CD8-positive, alpha-beta memory T cell (primary cell): Measurements from ENCODE around the gene ASH1L. TPM values are rescaled to one million over a fixed set of nuclear protein-coding genes. Genes with fewer than 3 reads are reported as not detected.

Source experiments
- CTCF ChIA-PET: fragments of 350-600 bp; sonication (Branson Sonifier 250); formaldehyde crosslinking; loops from one replicate; lab custom pipeline; 2021; ENCODE audit warnings: antibody characterized with exemption; lab: Charles Lee
- POLR2A ChIA-PET: fragments of 350-600 bp; sonication (Branson Sonifier 250); formaldehyde crosslinking; loops from one replicate; lab custom pipeline; 2021; ENCODE audit warnings: antibody characterized with exemption; lab: Charles Lee
- DNase-seq, 5 donors: peaks; one replicate each; pipeline versions ENCODE4 v3.0.0 to v3.0.0-alpha.2; 2020 to 2022; ENCODE audit warnings: mixed read lengths in 1 of 5
- H3K27ac ChIP-seq: one replicate; pipeline ENCODE4 v1.7.0; 2013; ENCODE audit warnings: low read depth, mild to moderate bottlenecking, low read length, moderate library complexity
- H3K27me3 ChIP-seq: 2 replicates; pipeline ENCODE4 v1.7.0; 2013; ENCODE audit warnings: low read length, mild to moderate bottlenecking; ENCODE audit not compliant: insufficient read depth, poor library complexity, severe bottlenecking
- H3K36me3 ChIP-seq: 2 replicates; pipeline ENCODE4 v1.7.0; 2013; ENCODE audit warnings: mild to moderate bottlenecking, low read length, moderate library complexity; ENCODE audit not compliant: insufficient read depth
- H3K4me1 ChIP-seq: 2 replicates; pipeline ENCODE4 v1.7.0; 2013; ENCODE audit warnings: mild to moderate bottlenecking, low read length, moderate library complexity; ENCODE audit not compliant: insufficient read depth
- H3K4me3 ChIP-seq: 2 replicates; pipeline ENCODE4 v1.7.0; 2013; ENCODE audit warnings: mild to moderate bottlenecking, low read length
- H3K9me3 ChIP-seq: 2 replicates; pipeline ENCODE4 v1.7.0; 2013; ENCODE audit warnings: mild to moderate bottlenecking, low read length
- H3K27ac Mint-ChIP-seq, 8 donors: one replicate each; pipeline ENCODE4 v1.8.0; 2020 to 2021; ENCODE audit warnings: mixed read lengths in 8 of 8, mild to moderate bottlenecking in 6 of 8, inconsistent platforms in 3 of 8, moderate library complexity in 3 of 8
- H3K27me3 Mint-ChIP-seq, 2 donors: one replicate each; pipeline ENCODE4 v1.8.0; 2020 to 2021; ENCODE audit warnings: mixed read lengths in 2 of 2, mild to moderate bottlenecking in 1 of 2, moderate library complexity in 1 of 2
- H3K36me3 Mint-ChIP-seq, 3 donors: one replicate each; pipeline ENCODE4 v1.8.0; 2020 to 2021; ENCODE audit warnings: mixed read lengths in 3 of 3, inconsistent platforms in 1 of 3, mild to moderate bottlenecking in 1 of 3
- H3K4me1 Mint-ChIP-seq, 3 donors: one replicate each; pipeline ENCODE4 v1.8.0; 2020 to 2021; ENCODE audit warnings: mixed read lengths in 3 of 3, inconsistent platforms in 1 of 3, mild to moderate bottlenecking in 1 of 3
- H3K4me3 Mint-ChIP-seq, 7 donors: one replicate each; pipeline ENCODE4 v1.8.0; 2020 to 2021; ENCODE audit warnings: mixed read lengths in 7 of 7, mild to moderate bottlenecking in 6 of 7, moderate library complexity in 4 of 7, inconsistent platforms in 2 of 7
- H3K9me3 Mint-ChIP-seq, 5 donors: one replicate each; pipeline ENCODE4 v1.8.0; 2020 to 2022; ENCODE audit warnings: mixed read lengths in 5 of 5, mild to moderate bottlenecking in 3 of 5, moderate library complexity in 2 of 5, inconsistent platforms in 1 of 5
- polyA plus RNA-seq: library from polyadenylated mRNA; unstranded; fragments of 300-500 nt; fragmentation: Illumina TruSeq; gene quantifications from one replicate; pipeline ENCODE4 v1.2.3, GENCODE V29; 2021
- total RNA-seq, 2 experiments: library from RNA; stranded (reverse); gene quantifications; one replicate each; pipeline ENCODE4 v1.2.3, GENCODE V29; 2021

The ASH1L gene
- total and polyA plus RNA-seq, 3 experiments from 2014 or later, result 25.7 to 30.5 (median 29.7) TPM

GRCh38 chr1:155318082-155318481, 244.5 kb downstream of the ASH1L start:
- peaks cover 3 to 34% (median 4%) of the 10 kb centered on the region in 3 donors for H3K36me3 Mint-ChIP-seq
- no peaks in the 10 kb centered on the region for H3K9me3 Mint-ChIP-seq
- H3K4me1 Mint-ChIP-seq, result peaks cover 12 to 26% (median 20%) of the 10 kb centered on the region in 3 donors
- H3K9me3 ChIP-seq, result no peaks in the 10 kb centered on the region
- H3K4me3 ChIP-seq, result no peak overlapping the region
- H3K36me3 ChIP-seq, result no peaks in the 10 kb centered on the region
- peaks cover 6% of the 10 kb centered on the region for H3K4me1 ChIP-seq
- peak overlapping the region in 1 of 7 donors; percentile 10 for H3K4me3 Mint-ChIP-seq
- no peak overlapping the region for H3K27ac ChIP-seq
- DNase-seq, result no peak
- H3K27me3 Mint-ChIP-seq, result no peaks in the 10 kb centered on the region
- POLR2A ChIA-PET, result no interaction called here
- no peaks in the 10 kb centered on the region for H3K27me3 ChIP-seq
- peak overlapping the region in 1 of 8 donors; percentile 30 for H3K27ac Mint-ChIP-seq
- CTCF ChIA-PET, result no interaction called here

GRCh38 chr1:155316922-155317321, 245.7 kb downstream of the ASH1L start:
- ChIA-PET POLR2A (no interaction called here), CTCF (interaction anchor here (1.4 kb wide), 1 partner anchor 66 kb away, joined by 4 read pairs; no protein-coding TSS in a partner anchor)
- no peaks in the 10 kb centered on the region for H3K4me1 ChIP-seq
- Mint-ChIP-seq H3K4me3 (peak overlapping the region in 1 of 7 donors; percentile 20), H3K4me1 (peaks cover 8 to 20% (median 14%) of the 10 kb centered on the region in 3 donors), H3K27ac (peak overlapping the region in 2 of 8 donors; percentile 18 to 33), H3K36me3 (peaks cover 3 to 45% (median 4%) of the 10 kb centered on the region in 3 donors), H3K9me3 (no peaks in the 10 kb centered on the region), H3K27me3 (no peaks in the 10 kb centered on the region)
- no peak for DNase-seq
- H3K4me3 ChIP-seq, result no peak overlapping the region
- H3K9me3 ChIP-seq, result no peaks in the 10 kb centered on the region
- H3K27me3 ChIP-seq, result no peaks in the 10 kb centered on the region
- no peak overlapping the region for H3K27ac ChIP-seq
- H3K36me3 ChIP-seq, result no peaks in the 10 kb centered on the region

- Histone ChIP-seq H3K36me3 (no peaks in the 10 kb centered on the region), H3K4me3 (no peak overlapping the region), H3K4me1 (peaks cover 15% of the 10 kb centered on the region), H3K27ac (no peak overlapping the region), H3K27me3 (no peaks in the 10 kb centered on the region), H3K9me3 (no peaks in the 10 kb centered on the region)
- Mint-ChIP-seq H3K36me3 (peaks cover 0 to 55% (median 4%) of the 10 kb centered on the region in 3 donors), H3K27ac (no peak overlapping the region), H3K9me3 (no peaks in the 10 kb centered on the region), H3K27me3 (no peaks in the 10 kb centered on the region), H3K4me3 (peak overlapping the region in 1 of 7 donors; percentile 18), H3K4me1 (peaks cover 18 to 28% (median 28%) of the 10 kb centered on the region in 3 donors)
- ChIA-PET POLR2A (no interaction called here), CTCF (interaction anchor here (1.0 to 4.8 kb wide), 3 partner anchors 10 to 63 kb away, joined by 3 to 25 read pairs (median 3); no protein-coding TSS in a partner anchor)
- peak in 1 of 5 donors; percentile 30 for DNase-seq
Observed at GRCh38 chr1:155313261-155313660, 249.3 kb downstream of the ASH1L start.

GRCh38 chr1:155309423-155310021, 253.1 kb downstream of the ASH1L start:
- ChIA-PET CTCF (interaction anchor here (4.8 kb wide), 1 partner anchor 14 kb away, joined by 25 read pairs; no protein-coding TSS in a partner anchor), POLR2A (no interaction called here)
- Histone ChIP-seq H3K4me3 (peak overlapping the region; percentile 94), H3K27ac (peak overlapping the region; percentile 93), H3K27me3 (no peaks in the 10 kb centered on the region), H3K4me1 (peaks cover 24% of the 10 kb centered on the region), H3K36me3 (no peaks in the 10 kb centered on the region), H3K9me3 (no peaks in the 10 kb centered on the region)
- peaks cover 20 to 34% (median 31%) of the 10 kb centered on the region in 3 donors for H3K4me1 Mint-ChIP-seq
- no peaks in the 10 kb centered on the region for H3K27me3 Mint-ChIP-seq
- DNase-seq, result no peak
- H3K27ac Mint-ChIP-seq, result peak overlapping the region; percentile 67 to 99 (median 98)
- H3K36me3 Mint-ChIP-seq, result peaks cover 0 to 41% (median 4%) of the 10 kb centered on the region in 3 donors
- peaks cover 0 to 1% (median 0%) of the 10 kb centered on the region in 5 donors for H3K9me3 Mint-ChIP-seq
- peak overlapping the region; percentile 88 to 98 (median 97) for H3K4me3 Mint-ChIP-seq

- Histone ChIP-seq H3K27ac (peak within 1 kb of the TSS; percentile 93), H3K9me3 (no peaks in the 10 kb centered on the region), H3K27me3 (no peaks in the 10 kb centered on the region), H3K36me3 (no peaks in the 10 kb centered on the region), H3K4me1 (peaks cover 24% of the 10 kb centered on the region), H3K4me3 (peak within 1 kb of the TSS; percentile 94)
- ChIA-PET CTCF (interaction anchor here (0.7 to 2.5 kb wide), 6 partner anchors 9 to 276 kb away, joined by 3 to 23 read pairs (median 4); partner anchors contain the start of gene KRTCAP2), POLR2A (interaction anchor here (0.7 to 1.9 kb wide), 4 partner anchors 12 to 499 kb away, joined by 3 to 11 read pairs (median 6); partner anchors contain the start of genes CLK2 and RUSC1)
- DNase-seq, result peak; percentile 96 to 98 (median 97)
- H3K4me1 Mint-ChIP-seq, result peaks cover 20 to 34% (median 31%) of the 10 kb centered on the region in 3 donors
- H3K4me3 Mint-ChIP-seq, result peak within 1 kb of the TSS; percentile 88 to 98 (median 97)
- peaks cover 0 to 1% (median 0%) of the 10 kb centered on the region in 5 donors for H3K9me3 Mint-ChIP-seq
- H3K27me3 Mint-ChIP-seq, result no peaks in the 10 kb centered on the region
- peak within 1 kb of the TSS; percentile 85 to 99 (median 98) for H3K27ac Mint-ChIP-seq
- H3K36me3 Mint-ChIP-seq, result peaks cover 0 to 38% (median 4%) of the 10 kb centered on the region in 3 donors
Observed at GRCh38 chr1:155308493-155309422, 253.8 kb downstream of the ASH1L start, which contains the start of gene FDPS. TSS of gene FDPS (plus strand) at chr1:155308866. CDS start at chr1:155309790, 924 bp downstream.

- Mint-ChIP-seq H3K4me3 (peak overlapping the region; percentile 5 to 59 (median 15)), H3K27ac (peak overlapping the region in 7 of 8 donors; percentile 54 to 99 (median 85)), H3K36me3 (peaks cover 0 to 26% (median 1%) of the 10 kb centered on the region in 3 donors), H3K27me3 (peaks cover 2 to 5% of the 10 kb centered on the region in 2 donors), H3K9me3 (peaks cover 0 to 1% (median 0%) of the 10 kb centered on the region in 5 donors), H3K4me1 (peaks cover 20 to 34% (median 31%) of the 10 kb centered on the region in 3 donors)
- H3K36me3 ChIP-seq, result no peaks in the 10 kb centered on the region
- no peaks in the 10 kb centered on the region for H3K9me3 ChIP-seq
- H3K4me1 ChIP-seq, result peaks cover 24% of the 10 kb centered on the region
- H3K27ac ChIP-seq, result peak overlapping the region; percentile 93
- peak overlapping the region; percentile 94 for H3K4me3 ChIP-seq
- no peaks in the 10 kb centered on the region for H3K27me3 ChIP-seq
- no peak for DNase-seq
- CTCF ChIA-PET, result interaction anchor here (0.9 to 2.5 kb wide), 5 partner anchors 7 to 277 kb away, joined by 3 to 23 read pairs (median 4); no protein-coding TSS in a partner anchor
- POLR2A ChIA-PET, result interaction anchor here (1.5 to 1.9 kb wide), 2 partner anchors 14 to 34 kb away, joined by 3 to 11 read pairs; partner anchors contain the start of genes CLK2 and RUSC1
Observed at GRCh38 chr1:155307247-155307740, 255.3 kb downstream of the ASH1L start.

GRCh38 chr1:155305881-155306391, 256.7 kb downstream of the ASH1L start:
- ChIA-PET CTCF (interaction anchor here (0.7 to 1.2 kb wide), 2 partner anchors 55 to 645 kb away, joined by 3 to 4 read pairs; no protein-coding TSS in a partner anchor), POLR2A (interaction anchor here (0.7 kb wide), 1 partner anchor 215 kb away, joined by 5 read pairs; no protein-coding TSS in a partner anchor)
- peak overlapping the region in 2 of 7 donors; percentile 41 for H3K4me3 Mint-ChIP-seq
- H3K36me3 Mint-ChIP-seq, result peaks cover 0 to 15% (median 1%) of the 10 kb centered on the region in 3 donors
- peaks cover 16 to 29% (median 26%) of the 10 kb centered on the region in 3 donors for H3K4me1 Mint-ChIP-seq
- peaks cover 2 to 8% of the 10 kb centered on the region in 2 donors for H3K27me3 Mint-ChIP-seq
- Histone ChIP-seq H3K27ac (no peak overlapping the region), H3K4me1 (peaks cover 24% of the 10 kb centered on the region), H3K36me3 (no peaks in the 10 kb centered on the region), H3K9me3 (no peaks in the 10 kb centered on the region), H3K4me3 (no peak overlapping the region), H3K27me3 (no peaks in the 10 kb centered on the region)
- peak in 1 of 5 donors; percentile 33 for DNase-seq
- H3K9me3 Mint-ChIP-seq, result peaks cover 0 to 1% (median 0%) of the 10 kb centered on the region in 5 donors
- H3K27ac Mint-ChIP-seq, result peak overlapping the region in 6 of 8 donors; percentile 18 to 76 (median 43)
